Ishikawa (cell line): ENCODE data around the gene CEP76.

ENCODE experiments used
- CEBPB ChIP-seq: IDR thresholded peaks from 2 replicates; pipeline ENCODE4 v1.6.1; 2012
- CREB1 ChIP-seq: IDR thresholded peaks from 2 replicates; pipeline ENCODE4 v1.6.1; 2012; ENCODE audit warnings: low read depth
- EGR1 ChIP-seq: IDR thresholded peaks from 2 replicates; pipeline ENCODE4 v1.6.1; 2012
- EP300 ChIP-seq: IDR thresholded peaks from 2 replicates; pipeline ENCODE4 v1.6.1; 2012; ENCODE audit warnings: borderline replicate concordance
- FOXM1 ChIP-seq: IDR thresholded peaks from 2 replicates; pipeline ENCODE4 v1.6.1; 2012; ENCODE audit warnings: low read depth, borderline replicate concordance
- RAD21 ChIP-seq: IDR thresholded peaks from 2 replicates; pipeline ENCODE4 v1.6.1; 2012; ENCODE audit warnings: low read depth
- REST ChIP-seq: IDR thresholded peaks from 2 replicates; pipeline ENCODE4 v1.6.1; 2012; ENCODE audit warnings: low read depth, mild to moderate bottlenecking
- TAF1 ChIP-seq: IDR thresholded peaks from 2 replicates; pipeline ENCODE4 v1.6.1; 2012; ENCODE audit warnings: low read depth, mild to moderate bottlenecking
- TCF12 ChIP-seq: IDR thresholded peaks from 2 replicates; pipeline ENCODE4 v1.6.1; 2012; ENCODE audit warnings: low read depth
- TEAD4 ChIP-seq: IDR thresholded peaks from 2 replicates; pipeline ENCODE4 v1.6.1; 2012
- USF1 ChIP-seq: IDR thresholded peaks from 2 replicates; pipeline ENCODE4 v1.6.1; 2012
- YY1 ChIP-seq: IDR thresholded peaks from 2 replicates; pipeline ENCODE4 v1.6.1; 2012; ENCODE audit warnings: low read depth
- ZBTB7A ChIP-seq: IDR thresholded peaks from 2 replicates; pipeline ENCODE4 v1.6.1; 2012; ENCODE audit warnings: low read depth
- TF ChIP-seq, protein P1 (sequence below): IDR thresholded peaks from 2 replicates; pipeline ENCODE4 v1.6.1; 2012

CEP76 gene

GRCh38 chr18:12637393-12637792, 65.1 kb downstream of the CEP76 start:
- TF ChIP-seq TCF12 (no peak), EP300 (no peak), REST (no peak), TEAD4 (no peak), CEBPB (no peak), FOXM1 (no peak), USF1 (no peak), TAF1 (no peak)
- TF ChIP-seq, protein P1, sequence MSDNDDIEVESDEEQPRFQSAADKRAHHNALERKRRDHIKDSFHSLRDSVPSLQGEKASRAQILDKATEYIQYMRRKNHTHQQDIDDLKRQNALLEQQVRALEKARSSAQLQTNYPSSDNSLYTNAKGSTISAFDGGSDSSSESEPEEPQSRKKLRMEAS, result no peak

DNA sequence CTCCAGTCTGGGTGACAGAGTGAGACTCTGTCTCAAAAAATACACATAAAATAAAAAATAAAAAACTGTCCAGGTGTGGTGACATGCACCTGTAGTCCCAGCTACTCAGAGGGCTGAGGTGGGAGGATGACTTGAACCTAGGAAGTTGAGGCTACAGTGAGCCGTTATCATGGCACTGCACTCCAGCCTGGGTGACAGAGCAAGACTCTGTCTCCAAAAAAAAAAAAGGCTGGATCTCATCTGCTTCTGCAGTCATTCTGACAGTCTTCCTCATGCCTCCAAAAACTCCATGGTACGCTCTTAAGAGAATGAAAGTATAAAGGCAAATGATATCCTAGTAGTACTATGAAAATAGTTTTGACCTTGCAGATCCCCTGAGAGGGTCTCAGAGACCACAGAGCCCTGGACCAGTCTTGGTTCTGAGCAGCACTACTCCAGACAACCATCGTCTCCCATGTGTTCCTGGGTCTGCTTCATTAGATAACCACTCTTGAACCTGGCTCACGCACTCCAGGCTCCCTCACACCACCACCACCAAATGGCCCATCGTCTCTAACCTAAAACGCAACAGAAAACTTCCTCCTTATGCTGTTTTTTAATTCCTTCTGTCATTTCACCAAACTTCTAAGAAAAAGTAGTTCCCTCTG, 70.6 kb downstream of the CEP76 start:
- no peak for TF ChIP-seq ZBTB7A
- TF ChIP-seq, protein P1, result no peak
- no peak for TF ChIP-seq YY1
- TF ChIP-seq REST, result no peak
- TF ChIP-seq RAD21, result no peak
- no peak for TF ChIP-seq USF1
- no peak for TF ChIP-seq TAF1
- TF ChIP-seq EP300, result no peak

DNA sequence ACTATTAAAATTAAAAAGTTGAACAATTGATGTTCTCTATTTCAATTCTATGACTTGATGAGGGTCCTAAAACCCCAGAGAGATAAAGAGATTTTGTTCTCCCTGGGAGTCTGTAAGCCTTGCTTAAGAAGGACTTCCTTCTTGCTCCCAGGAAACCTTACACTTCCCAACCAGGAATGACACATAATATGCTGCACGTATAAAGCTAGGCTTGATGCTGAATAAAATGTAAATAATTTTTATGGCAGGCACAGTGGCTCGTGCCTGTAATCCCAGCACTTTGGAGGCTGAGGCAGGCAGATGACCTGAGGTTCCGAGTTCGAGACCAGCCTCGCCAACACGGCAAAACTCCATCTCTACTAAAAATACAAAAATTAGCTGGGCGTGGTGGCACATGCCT, 72.4 kb downstream of the CEP76 start:
- TF ChIP-seq USF1 (no peak), RAD21 (no peak), TAF1 (no peak)

DNA sequence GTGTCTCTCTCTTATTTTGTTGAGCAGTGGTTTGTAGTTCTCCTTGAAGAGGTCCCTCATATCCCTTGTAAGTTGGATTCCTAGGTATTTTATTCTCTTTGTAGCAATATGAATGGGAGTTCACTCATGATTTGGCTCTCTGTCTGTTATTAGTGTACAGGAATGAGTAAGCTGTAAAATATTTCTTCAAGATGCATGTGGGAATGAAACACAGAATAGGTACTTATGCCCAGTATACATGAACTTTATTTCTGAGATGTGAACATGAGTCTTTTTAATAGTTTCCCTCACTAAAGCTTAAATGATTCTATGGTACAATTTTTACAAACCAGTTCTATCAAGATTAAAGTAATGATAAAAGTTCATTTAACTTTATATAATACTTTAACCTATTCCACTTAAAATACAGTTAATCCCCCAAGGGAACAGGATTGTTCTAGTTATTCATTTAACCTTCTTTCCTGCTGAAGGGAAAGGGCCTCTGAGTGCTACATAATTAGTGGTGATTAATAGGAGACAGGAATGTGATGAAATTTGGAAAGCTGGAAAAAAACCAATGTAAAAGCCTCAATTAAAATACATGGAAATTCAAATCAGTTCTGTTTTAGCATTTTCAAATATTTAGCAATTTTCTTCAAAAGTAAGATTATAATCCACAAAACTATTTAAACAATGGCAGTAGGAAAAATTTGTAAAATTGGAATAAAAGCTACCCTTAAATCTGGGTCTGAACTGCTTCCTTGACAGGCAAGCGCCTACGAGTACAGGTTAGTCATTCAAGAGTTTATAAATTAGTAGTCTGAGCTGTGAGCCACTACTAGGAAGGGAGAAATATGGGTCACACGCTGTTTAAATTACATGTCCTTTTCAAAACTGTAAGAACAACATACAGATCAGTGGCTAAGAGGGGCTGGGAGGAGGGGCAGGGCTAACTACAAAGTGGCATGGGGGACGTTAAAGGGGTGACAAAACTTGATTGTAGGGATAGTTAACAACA, 73.5 kb downstream of the CEP76 start:
- TF ChIP-seq EGR1, result no peak
- no peak for TF ChIP-seq USF1
- no peak for TF ChIP-seq ZBTB7A
- TF ChIP-seq REST, result no peak
- TF ChIP-seq TAF1, result no peak
- TF ChIP-seq CREB1, result no peak
- TF ChIP-seq TEAD4, result no peak
